ENCODE data around the gene STK4. TPM values are rescaled to one million over a fixed set of nuclear protein-coding genes. Genes with fewer than 3 reads are reported as not detected.

The STK4 gene
- total RNA-seq, 1 experiment from 2014 or later = 26.2 TPM

- no peak for DNase-seq (ENCODE audit: low read depth)
Measured at GRCh38 chr20:45085867-45086266, 119.6 kb downstream of the STK4 start.

DNA sequence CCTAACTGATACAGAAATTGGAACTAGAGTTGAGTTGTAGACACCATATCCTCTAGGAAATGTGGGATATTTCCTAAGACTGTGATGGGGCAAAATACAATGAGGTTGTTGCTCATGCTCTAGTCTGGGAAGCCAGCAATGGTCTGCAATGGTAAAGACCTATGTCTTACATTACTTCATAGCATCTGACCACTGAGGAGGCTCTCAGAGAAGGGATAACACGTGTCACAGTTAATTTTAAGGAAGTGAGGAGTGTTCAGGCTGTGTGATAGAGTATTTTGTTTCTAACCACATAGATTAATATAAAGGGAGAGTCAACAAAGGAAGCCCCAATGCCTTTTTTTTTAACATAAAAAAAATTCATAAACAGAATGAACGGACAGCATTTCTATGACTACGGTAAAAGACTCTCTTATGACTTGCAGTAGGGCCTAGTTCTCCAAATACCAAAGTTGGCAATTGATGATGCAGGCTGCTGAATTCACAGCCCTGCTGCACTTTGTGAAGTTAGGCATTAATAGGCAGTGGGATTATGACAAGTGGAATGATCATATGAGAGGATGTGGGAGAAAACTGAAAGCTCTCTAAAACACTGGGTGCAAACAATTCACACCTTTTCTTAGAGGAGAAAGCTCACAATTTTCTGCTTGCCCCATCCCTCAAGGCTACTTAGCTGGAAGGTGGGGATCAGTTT is 120.9 kb downstream of the STK4 start:
- DNase-seq (ENCODE audit: low read depth) = no peak

DNA sequence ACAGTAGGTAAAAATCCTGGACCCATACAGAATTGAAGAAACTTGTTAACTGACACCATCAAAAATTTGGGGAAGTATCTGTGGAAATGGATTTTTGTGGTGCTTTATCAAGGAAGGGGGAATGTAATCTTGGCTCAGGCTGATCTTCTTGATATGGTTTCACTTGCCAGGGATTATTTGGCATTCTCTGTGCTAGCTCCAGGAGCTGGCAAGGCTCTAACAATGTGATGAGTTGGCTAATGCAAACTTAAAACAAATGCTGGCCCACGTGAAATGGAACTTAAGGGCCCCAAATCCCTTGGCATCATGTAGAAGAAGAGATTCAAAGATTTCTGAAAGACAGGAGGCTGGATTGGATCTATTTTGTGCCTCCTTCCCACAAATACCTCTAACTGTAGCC is 121.5 kb downstream of the STK4 start:
- peak; percentile 79 for DNase-seq (ENCODE audit: low read depth)

GRCh38 chr20:45088247-45088646 is 121.9 kb downstream of the STK4 start:
- peak; percentile 98 for DNase-seq (ENCODE audit: low read depth)

GRCh38 chr20:45090481-45090880 is 124.2 kb downstream of the STK4 start:
- no peak for DNase-seq (ENCODE audit: low read depth)

DNA sequence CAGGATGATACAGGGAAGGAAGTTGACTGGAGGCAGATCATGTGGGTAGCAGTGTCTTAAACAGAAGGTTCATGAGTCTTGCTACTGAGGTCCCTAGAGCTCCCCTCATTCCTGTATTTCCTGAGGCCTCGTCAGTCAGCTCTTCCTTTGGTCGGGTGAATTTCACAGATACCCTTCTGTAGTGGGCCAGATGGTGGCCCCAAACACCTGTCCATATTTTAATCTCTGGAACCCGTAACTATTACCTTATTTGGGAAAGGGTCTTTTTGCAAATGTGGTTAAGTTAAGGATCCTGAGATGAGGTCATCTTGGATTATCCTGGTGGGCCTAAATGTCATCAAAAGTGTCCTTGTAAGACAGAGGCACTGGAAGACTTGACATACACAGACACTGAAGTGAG is 125.1 kb downstream of the STK4 start:
- DNase-seq (ENCODE audit: low read depth) = no peak

DNA sequence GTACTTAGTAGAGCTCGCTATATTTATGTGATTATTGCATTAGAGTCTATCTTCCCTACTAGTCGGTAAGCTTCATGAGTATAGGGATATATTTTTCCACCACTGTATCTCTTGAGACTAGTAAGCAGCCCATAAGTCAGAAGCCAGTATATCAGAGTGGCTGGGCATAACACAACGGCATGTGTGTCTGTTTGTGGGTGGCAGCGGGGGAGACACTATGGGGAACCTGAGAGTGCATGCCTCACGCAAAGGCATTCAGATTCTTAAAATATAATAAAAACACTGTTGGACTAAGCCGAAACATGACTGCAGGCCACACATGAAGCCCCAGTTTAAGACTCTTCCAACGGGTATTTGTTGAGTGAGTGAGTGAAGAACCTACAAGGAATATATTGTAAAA is 126.6 kb downstream of the STK4 start:
- DNase-seq (ENCODE audit: low read depth) = no peak

DNA sequence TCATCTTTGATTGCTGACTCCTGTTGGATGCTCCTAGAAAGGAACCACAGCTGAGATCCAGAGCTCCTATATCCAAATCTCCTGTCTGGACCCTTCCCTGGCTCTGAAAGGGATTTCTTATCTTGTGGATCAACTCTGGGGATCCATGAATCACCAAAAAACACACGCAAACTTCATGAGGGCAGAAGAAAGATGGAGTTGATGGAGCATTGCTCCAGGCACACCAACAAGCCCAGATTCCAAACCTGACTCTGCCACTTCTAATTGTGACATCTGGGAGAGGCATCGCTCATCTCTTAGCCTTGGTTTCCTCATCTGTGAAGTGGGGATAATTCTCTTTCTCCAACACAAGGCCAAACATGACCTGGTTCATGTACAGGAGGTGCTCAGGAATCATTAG is 127.9 kb downstream of the STK4 start:
- no peak for DNase-seq (ENCODE audit: low read depth)

GRCh38 chr20:45094864-45095574 is 128.7 kb downstream of the STK4 start:
- no peak for DNase-seq (ENCODE audit: low read depth)

GRCh38 chr20:45095805-45096238 is 129.5 kb downstream of the STK4 start:
- DNase-seq (ENCODE audit: low read depth) = peak; percentile 71

DNA sequence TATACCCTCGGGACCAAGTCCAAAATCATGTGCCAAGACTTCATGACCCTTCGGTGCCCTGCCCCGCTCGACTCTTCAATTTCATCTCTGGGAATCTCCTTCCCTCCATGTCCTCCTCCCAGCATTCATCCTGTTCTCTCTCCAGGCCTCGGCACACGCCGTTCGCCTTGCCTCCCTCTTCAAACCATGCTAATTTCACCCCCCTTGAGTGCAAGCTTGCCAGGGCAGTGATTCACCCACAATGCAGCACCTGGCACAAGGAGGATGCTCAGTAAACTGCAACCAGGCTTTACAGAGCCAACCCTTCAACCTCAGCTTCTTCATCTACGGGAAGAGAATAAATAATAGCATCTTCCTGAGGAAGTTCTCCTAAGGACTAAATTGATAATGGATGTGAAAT is 130.5 kb downstream of the STK4 start:
- no peak for DNase-seq (ENCODE audit: low read depth)

GRCh38 chr20:45097485-45098102 is 131.3 kb downstream of the STK4 start:
- peak; percentile 51 for DNase-seq (ENCODE audit: low read depth)

DNA sequence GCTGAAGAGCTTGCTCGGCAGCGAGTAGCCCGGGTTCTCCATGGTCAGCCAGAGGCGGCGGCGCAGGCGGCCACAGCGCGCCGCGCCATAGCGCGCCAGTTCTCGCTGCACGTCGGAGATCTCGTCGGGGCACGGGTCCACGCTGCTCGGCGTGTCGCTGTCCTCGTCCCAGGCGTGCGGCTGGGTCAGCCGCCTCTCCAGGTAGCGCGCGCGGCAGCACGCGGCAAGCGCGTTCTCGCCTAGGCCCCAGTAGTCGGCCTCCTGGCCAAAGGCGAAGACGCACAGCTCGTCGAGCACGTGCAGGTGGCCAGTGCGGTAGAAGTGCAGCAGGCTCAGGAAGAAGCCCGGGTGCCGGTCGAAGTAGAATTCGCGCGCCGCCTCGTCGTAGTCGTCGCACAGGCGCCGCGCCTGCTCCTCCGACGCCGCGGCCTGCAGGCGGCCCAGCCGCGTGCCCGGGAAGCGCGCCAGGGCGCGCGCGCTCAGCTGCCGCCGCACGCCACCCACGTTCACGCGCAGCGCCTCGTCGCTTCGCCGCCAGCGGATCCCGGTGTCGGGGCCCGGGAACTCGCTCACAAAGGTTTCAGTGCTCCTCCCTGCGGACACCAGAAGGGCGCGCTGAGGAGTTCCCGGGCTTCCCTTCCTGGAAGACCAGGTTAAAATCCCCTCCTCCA is 131.9 kb downstream of the STK4 start:
- DNase-seq (ENCODE audit: low read depth) = peak; percentile 63

DNA sequence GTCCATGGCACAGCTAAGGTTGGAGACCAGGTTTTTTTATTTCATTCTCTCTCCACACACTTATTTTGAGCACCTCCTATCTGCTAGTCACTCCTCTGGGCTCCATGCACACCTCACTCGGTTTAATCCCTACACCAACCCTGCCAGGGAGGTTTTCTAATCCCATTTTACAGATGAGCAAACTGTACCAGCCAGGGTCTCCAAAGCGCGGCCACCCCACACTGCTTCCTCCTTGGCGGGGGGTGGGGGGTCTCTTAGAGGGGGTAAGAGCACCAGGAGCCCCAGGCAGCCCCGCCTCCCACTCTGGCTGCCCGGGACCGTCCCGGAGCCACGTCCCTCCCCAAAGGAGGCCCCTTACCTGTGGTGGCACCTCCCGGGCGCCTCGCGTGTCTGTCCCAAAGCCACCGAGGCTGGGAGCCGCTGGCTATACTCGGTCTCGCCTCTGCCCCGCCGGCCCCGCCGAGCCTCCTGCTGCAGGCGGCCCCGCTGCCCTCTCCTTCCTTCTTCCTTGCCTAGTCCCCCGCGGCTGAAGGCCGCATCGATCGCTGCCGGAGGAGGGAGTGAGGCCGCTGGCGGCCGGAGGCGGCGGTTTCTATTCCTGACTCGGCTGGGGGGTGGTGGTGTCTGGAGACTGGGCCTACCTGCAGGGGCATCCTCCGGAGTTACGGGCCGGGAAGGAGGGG is 134.4 kb downstream of the STK4 start, which contains the start of gene KCNS1:
TSS of gene KCNS1 (minus strand) at position 565 of the 683 bp plus-strand sequence. CDS start 1,891 bp downstream, outside the sequence.
- DNase-seq (ENCODE audit: low read depth) = no peak

DNA sequence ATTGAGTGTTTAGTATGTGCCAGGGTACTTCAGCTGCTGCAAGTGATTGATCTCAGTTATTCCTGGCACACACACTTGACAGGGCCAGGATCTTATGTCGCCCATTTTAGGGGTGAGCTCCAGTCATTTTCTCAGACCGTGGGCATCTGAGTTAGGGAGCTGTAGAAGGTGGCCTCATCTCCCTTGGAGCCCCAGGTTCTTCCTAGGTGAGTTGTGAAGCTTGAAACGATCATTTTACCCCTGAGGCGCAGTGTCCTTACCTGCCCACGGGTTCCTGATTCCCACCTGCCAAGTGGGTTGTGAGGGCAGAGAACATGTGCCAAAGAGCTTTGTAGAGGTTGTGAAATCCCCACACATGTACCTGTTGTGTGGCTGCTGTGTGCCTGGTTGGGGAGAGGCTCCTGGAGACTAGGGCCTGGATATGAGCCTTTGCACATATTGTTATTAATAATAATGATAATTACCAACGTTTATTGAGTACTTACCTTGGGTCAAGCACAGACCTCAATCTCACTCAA is 135.1 kb downstream of the STK4 start:
- DNase-seq (ENCODE audit: low read depth) = no peak

GRCh38 chr20:45103072-45103471 is 136.8 kb downstream of the STK4 start:
- DNase-seq (ENCODE audit: low read depth) = no peak

- peak; percentile 97 for DNase-seq (ENCODE audit: low read depth)
Measured at GRCh38 chr20:45104786-45105185, 138.5 kb downstream of the STK4 start.

- peak; percentile 42 for DNase-seq (ENCODE audit: low read depth)
Measured at GRCh38 chr20:45105317-45105716, 139.0 kb downstream of the STK4 start.

- no peak for DNase-seq (ENCODE audit: low read depth)
Measured at GRCh38 chr20:45109634-45110033, 143.3 kb downstream of the STK4 start.

GRCh38 chr20:45110301-45110700 is 144.0 kb downstream of the STK4 start:
- no peak for DNase-seq (ENCODE audit: low read depth)

DNA sequence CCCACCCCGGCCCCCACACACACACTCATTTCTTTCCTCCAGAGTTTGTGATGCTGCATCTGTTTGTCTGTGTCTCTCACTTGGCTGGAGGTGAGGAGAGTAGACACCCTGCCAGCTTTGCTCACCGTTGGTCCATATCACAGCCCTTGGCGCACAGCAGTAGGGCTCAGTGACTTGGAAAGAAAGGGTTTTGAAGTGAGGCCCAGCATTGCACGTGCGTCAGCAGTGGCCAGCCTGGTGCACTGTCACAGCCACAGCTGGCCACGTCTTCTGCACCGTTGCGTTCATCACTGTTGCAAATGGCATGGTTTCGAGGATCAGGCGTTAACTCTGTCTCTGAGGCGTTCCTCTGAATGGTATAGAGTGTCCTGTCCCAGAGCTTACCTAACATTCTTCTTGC is 145.0 kb downstream of the STK4 start:
- DNase-seq (ENCODE audit: low read depth) = no peak
